SK-N-SH treated with all-trans-retinoic acid at 6 μM for 48 hours (cell line): Measurements from ENCODE around the gene NANP.
A peak's percentile ranks its signal among the peaks of the same experiment; 100 is the strongest.

Experiments
- CSDC2 ChIP-seq: fragments of 250-450 bp; sonication (Bioruptor Pico); IDR thresholded peaks from 2 replicates; pipeline ENCODE4 v1.5.0; 2020; ENCODE audit warnings: mild to moderate bottlenecking, moderate library complexity
- CSRNP3 ChIP-seq: fragments of 250-450 bp; sonication (Bioruptor Pico); IDR thresholded peaks from 2 replicates; pipeline ENCODE4 v1.5.1; 2021; ENCODE audit warnings: mild to moderate bottlenecking, moderate library complexity
- GLIS3 ChIP-seq: fragments of 250-450 bp; sonication (Bioruptor Pico); IDR thresholded peaks from 2 replicates; pipeline ENCODE4 v1.5.0; 2020; ENCODE audit warnings: mild to moderate bottlenecking, moderate library complexity
- PATZ1 ChIP-seq: fragments of 250-450 bp; sonication (Bioruptor Pico); IDR thresholded peaks from 2 replicates; pipeline ENCODE4 v1.8.0; 2020; ENCODE audit warnings: mild to moderate bottlenecking, moderate library complexity, borderline replicate concordance
- PPARA ChIP-seq: fragments of 250-450 bp; sonication (Bioruptor Pico); IDR thresholded peaks from 2 replicates; pipeline ENCODE4 v1.5.0; 2020; ENCODE audit warnings: mild to moderate bottlenecking, borderline replicate concordance
- RARB ChIP-seq: fragments of 250-450 bp; sonication (Bioruptor Pico); IDR thresholded peaks from 2 replicates; pipeline ENCODE4 v1.8.0; 2021; ENCODE audit warnings: mild to moderate bottlenecking, moderate library complexity
- SNAI2 ChIP-seq: fragments of 250-450 bp; sonication (Bioruptor Pico); IDR thresholded peaks from 2 replicates; pipeline ENCODE4 v1.5.0; 2020; ENCODE audit warnings: mild to moderate bottlenecking, moderate library complexity
- TOX ChIP-seq: fragments of 250-450 bp; sonication (Bioruptor Pico); IDR thresholded peaks from 2 replicates; pipeline ENCODE4 v1.8.0; 2021; ENCODE audit warnings: mild to moderate bottlenecking, moderate library complexity, borderline replicate concordance
- ZC3H10 ChIP-seq: fragments of 250-450 bp; sonication (Bioruptor Pico); IDR thresholded peaks from 2 replicates; pipeline ENCODE4 v1.5.1; 2021; ENCODE audit warnings: mild to moderate bottlenecking, moderate library complexity
- ZFP3 ChIP-seq: fragments of 250-450 bp; sonication (Bioruptor Pico); IDR thresholded peaks from 2 replicates; pipeline ENCODE4 v1.5.0; 2020; ENCODE audit warnings: mild to moderate bottlenecking, moderate library complexity
- ZFP30 ChIP-seq: fragments of 450-650 bp; formaldehyde crosslinking; IDR thresholded peaks from 2 replicates; pipeline ENCODE4 v1.5.0; 2022; ENCODE audit warnings: mild to moderate bottlenecking, moderate library complexity
- ZNF565 ChIP-seq: fragments of 450-650 bp; formaldehyde crosslinking; conservative IDR thresholded peaks from 2 replicates; pipeline ENCODE4 v1.5.0; 2020; ENCODE audit warnings: low read depth, mild to moderate bottlenecking, moderate library complexity
- TF ChIP-seq, protein P1 (sequence below): fragments of 250-450 bp; sonication (Bioruptor Pico); IDR thresholded peaks from 2 replicates; pipeline ENCODE4 v1.5.1; 2020; ENCODE audit warnings: low read depth, mild to moderate bottlenecking, moderate library complexity

DNA sequence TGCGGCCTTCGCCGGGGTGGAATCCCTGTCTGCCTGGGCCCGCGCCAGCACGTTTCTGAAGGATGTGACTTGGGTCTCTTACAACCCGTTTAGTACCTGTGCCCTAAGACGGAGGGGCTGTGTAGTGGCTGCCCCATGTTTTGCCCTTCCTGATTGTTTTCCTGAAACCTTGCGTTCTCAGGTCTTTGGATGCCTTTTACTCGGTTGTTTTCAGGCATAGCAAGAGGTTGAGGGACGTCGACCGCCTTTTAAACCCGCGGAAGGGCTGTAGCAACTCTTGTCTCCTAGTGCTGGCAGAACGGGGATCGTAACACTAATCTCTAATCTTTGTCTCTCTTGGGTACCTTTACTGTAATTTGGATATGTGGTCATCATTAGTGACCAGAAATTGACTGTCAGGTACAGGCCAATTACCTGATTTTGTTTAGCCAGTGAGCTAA lies 706 bp upstream of the NANP start:
- no peak for TF ChIP-seq PPARA (CRISPR knock-in tag)
- no peak for TF ChIP-seq PATZ1 (CRISPR knock-in tag)
- TF ChIP-seq ZC3H10 = no peak
- TF ChIP-seq GLIS3 = no peak
- TF ChIP-seq CSRNP3 (CRISPR knock-in tag) = no peak
- 0 out of 2 replicates have a peak, but pooled peaks have one; percentile 72 for TF ChIP-seq ZFP3 (CRISPR knock-in tag)
- TF ChIP-seq, protein P1, sequence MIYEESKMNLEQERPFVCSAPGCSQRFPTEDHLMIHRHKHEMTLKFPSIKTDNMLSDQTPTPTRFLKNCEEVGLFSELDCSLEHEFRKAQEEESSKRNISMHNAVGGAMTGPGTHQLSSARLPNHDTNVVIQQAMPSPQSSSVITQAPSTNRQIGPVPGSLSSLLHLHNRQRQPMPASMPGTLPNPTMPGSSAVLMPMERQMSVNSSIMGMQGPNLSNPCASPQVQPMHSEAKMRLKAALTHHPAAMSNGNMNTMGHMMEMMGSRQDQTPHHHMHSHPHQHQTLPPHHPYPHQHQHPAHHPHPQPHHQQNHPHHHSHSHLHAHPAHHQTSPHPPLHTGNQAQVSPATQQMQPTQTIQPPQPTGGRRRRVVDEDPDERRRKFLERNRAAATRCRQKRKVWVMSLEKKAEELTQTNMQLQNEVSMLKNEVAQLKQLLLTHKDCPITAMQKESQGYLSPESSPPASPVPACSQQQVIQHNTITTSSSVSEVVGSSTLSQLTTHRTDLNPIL (CRISPR knock-in tag) = no peak
- TF ChIP-seq ZFP30 (CRISPR knock-in tag) = no peak
- TF ChIP-seq RARB (CRISPR knock-in tag) = no peak
- no peak for TF ChIP-seq SNAI2
- no peak for TF ChIP-seq TOX (CRISPR knock-in tag)
- no peak for TF ChIP-seq CSDC2 (CRISPR knock-in tag)
- TF ChIP-seq ZNF565 (CRISPR knock-in tag) = no peak
